NOMO-1 treated with dmso at 0.1 percent for 144 hours (cell line): ENCODE measurements around the gene EFEMP1.
A peak's percentile ranks its signal among the peaks of the same experiment; 100 is the strongest.

Experiments used
- DNase-seq: peaks from one replicate; lab custom pipeline; 2025; ENCODE audit not compliant: unreplicated experiment; lab: John Stamatoyannopoulos, UW

The EFEMP1 gene

GRCh38 chr2:55934337-55934736, 10.8 kb upstream of the EFEMP1 start:
- DNase-seq, result no peak

- DNase-seq, result no peak
Observed at GRCh38 chr2:55932843-55933242, 9.3 kb upstream of the EFEMP1 start.

GRCh38 chr2:55931281-55931680, 7.7 kb upstream of the EFEMP1 start:
- DNase-seq, result no peak

GRCh38 chr2:55929476-55929875, 5.9 kb upstream of the EFEMP1 start:
- no peak for DNase-seq

- DNase-seq, result no peak
Observed at GRCh38 chr2:55926974-55927373, 3.4 kb upstream of the EFEMP1 start.

- no peak for DNase-seq
Observed at GRCh38 chr2:55926246-55926645, 2.7 kb upstream of the EFEMP1 start.

- DNase-seq, result no peak
Observed at GRCh38 chr2:55923982-55924321, 370 bp upstream of the EFEMP1 start.

- no peak for DNase-seq
Observed at GRCh38 chr2:55922291-55922907, 1.2 kb downstream of the EFEMP1 start.

GRCh38 chr2:55919574-55919973, 4.0 kb downstream of the EFEMP1 start:
- DNase-seq, result no peak

GRCh38 chr2:55918856-55919255, 4.7 kb downstream of the EFEMP1 start:
- DNase-seq, result no peak

- DNase-seq, result no peak
Observed at GRCh38 chr2:55917713-55918390, 5.7 kb downstream of the EFEMP1 start.

- no peak for DNase-seq
Observed at GRCh38 chr2:55917117-55917516, 6.5 kb downstream of the EFEMP1 start.

- DNase-seq, result no peak
Observed at GRCh38 chr2:55916473-55917049, 7.0 kb downstream of the EFEMP1 start.

- DNase-seq, result no peak
Observed at GRCh38 chr2:55914786-55915185, 8.8 kb downstream of the EFEMP1 start.

GRCh38 chr2:55912926-55913325, 10.7 kb downstream of the EFEMP1 start:
- no peak for DNase-seq

GRCh38 chr2:55910077-55910476, 13.5 kb downstream of the EFEMP1 start:
- DNase-seq, result no peak

- no peak for DNase-seq
Observed at GRCh38 chr2:55907686-55908085, 15.9 kb downstream of the EFEMP1 start.

- no peak for DNase-seq
Observed at GRCh38 chr2:55906993-55907392, 16.6 kb downstream of the EFEMP1 start.

GRCh38 chr2:55903727-55904126, 19.9 kb downstream of the EFEMP1 start:
- no peak for DNase-seq

- no peak for DNase-seq
Observed at GRCh38 chr2:55902971-55903370, 20.6 kb downstream of the EFEMP1 start.

- no peak for DNase-seq
Observed at GRCh38 chr2:55902429-55902828, 21.2 kb downstream of the EFEMP1 start.

- DNase-seq, result no peak
Observed at GRCh38 chr2:55901941-55902340, 21.6 kb downstream of the EFEMP1 start.

- DNase-seq, result peak; percentile 61
Observed at GRCh38 chr2:55901322-55901721, 22.3 kb downstream of the EFEMP1 start.
